HPDE6-E6E7 (cell line): Measurements from ENCODE around the gene RBM15B.
A peak's percentile ranks its signal among the peaks of the same experiment; 100 is the strongest.

Experiments
- DNase-seq: peaks from one replicate; pipeline ENCODE4 v3.0.0; 2011; ENCODE audit warnings: missing footprints; ENCODE audit errors: extremely low spot score

Gene RBM15B

GRCh38 chr3:51392355-51393133, 1.5 kb downstream of the RBM15B start:
- DNase-seq: no peak

- DNase-seq: no peak
Observed at GRCh38 chr3:51393134-51393495, 2.0 kb downstream of the RBM15B start.

GRCh38 chr3:51393564-51393963, 2.5 kb downstream of the RBM15B start:
- no peak for DNase-seq

GRCh38 chr3:51394541-51394940, 3.5 kb downstream of the RBM15B start:
- no peak for DNase-seq

GRCh38 chr3:51395493-51396213, 4.6 kb downstream of the RBM15B start:
- no peak for DNase-seq

- no peak for DNase-seq
Observed at GRCh38 chr3:51396401-51396800, 5.3 kb downstream of the RBM15B start.

GRCh38 chr3:51397392-51397791, 6.3 kb downstream of the RBM15B start:
- no peak for DNase-seq

DNA sequence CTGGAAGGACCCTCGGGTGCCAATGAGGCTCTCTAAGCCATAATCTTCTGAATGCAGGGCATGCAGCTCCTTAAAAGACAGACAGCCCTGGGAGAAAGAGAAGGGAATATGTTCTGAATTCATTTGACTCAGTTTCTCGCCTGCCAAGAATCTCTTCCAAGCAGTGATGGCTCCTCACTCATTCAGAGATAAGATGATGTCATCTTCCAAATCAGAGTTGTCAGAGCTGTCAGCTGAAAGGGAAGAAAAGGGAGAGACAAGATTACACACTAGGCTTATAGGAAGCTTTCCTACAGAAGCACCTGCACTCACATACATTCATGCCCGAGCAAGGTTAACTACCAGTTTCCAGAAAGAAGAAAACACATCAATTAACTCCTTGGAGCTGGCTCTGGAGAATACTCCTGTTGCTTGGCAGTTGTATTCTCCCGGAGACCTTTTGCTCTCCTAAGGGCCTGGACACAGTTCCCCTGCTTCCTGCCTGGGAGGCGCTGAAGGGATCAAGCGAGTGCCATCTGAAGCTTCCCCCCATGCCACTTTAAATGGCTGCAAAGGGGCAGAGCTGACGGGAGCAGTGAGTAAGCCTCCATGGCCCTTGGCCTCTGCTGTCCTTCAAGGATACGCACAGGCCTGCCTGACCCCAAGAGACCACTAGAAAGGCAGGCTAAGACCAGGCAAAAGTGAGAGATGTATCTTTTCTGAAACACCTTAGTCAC, 7.7 kb downstream of the RBM15B start:
- no peak for DNase-seq

GRCh38 chr3:51400166-51400565, 9.1 kb downstream of the RBM15B start:
- no peak for DNase-seq

DNA sequence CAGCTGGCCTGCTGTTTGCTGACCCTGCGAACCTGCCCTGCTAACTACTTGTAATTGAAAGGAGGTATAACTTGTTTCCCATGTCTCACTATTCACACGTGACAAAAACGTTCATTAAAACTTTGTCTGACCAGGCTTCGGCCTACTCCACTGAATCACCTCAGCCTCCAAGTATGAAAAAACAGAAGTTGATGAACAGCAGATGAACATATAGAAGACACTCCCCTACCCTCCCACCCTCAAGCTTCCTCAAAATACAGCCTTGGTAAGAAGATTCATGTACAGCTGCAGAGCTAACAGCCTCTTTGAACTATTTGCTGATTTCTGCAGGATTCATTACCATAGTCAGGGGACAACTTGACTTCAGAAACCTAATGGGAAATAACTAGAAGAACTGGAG, 10.7 kb downstream of the RBM15B start:
- DNase-seq: no peak

DNA sequence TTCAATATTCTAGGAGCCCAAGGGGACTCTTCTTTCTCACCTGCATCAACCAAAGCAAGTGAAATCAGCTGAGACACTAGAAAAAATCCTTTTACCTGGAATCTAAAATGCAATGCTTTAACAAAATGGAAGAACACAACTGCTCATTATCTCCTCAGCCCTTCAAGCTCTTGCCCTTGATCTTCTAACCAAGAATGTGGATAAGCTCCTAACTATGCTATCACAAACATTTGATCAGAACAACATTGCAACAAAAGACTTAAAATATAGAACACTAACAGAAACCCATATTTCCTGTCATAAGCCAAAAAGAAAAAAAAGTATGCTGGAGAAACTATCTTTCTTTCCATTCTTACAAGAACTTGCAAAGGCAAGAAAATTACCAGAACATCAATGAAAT, 12.6 kb downstream of the RBM15B start:
- no peak for DNase-seq

- DNase-seq: no peak
Observed at GRCh38 chr3:51408021-51408420, 16.9 kb downstream of the RBM15B start.

- no peak for DNase-seq
Observed at GRCh38 chr3:51408813-51409212, 17.7 kb downstream of the RBM15B start.

- DNase-seq: no peak
Observed at GRCh38 chr3:51422211-51422610, 31.1 kb downstream of the RBM15B start.

DNA sequence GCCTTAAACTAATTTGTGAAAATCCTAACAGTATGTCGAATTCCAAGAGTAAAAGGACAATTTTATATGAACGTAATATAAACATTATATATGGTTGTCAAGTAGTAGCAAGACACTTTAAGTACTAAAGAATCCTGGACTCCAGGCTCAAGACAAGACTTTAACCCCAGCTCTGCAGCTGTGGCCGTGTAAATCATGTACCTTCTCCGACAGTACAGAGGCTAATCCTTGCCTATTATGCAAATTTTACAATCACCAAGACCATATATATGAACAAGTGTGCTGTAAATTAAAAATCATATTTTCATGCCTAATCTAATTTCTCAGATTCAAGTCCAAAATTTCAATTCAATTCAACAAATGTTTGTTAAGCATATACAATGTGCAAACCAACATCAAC, 35.8 kb downstream of the RBM15B start:
- no peak for DNase-seq

- no peak for DNase-seq
Observed at GRCh38 chr3:51429138-51429537, 38.1 kb downstream of the RBM15B start.

DNA sequence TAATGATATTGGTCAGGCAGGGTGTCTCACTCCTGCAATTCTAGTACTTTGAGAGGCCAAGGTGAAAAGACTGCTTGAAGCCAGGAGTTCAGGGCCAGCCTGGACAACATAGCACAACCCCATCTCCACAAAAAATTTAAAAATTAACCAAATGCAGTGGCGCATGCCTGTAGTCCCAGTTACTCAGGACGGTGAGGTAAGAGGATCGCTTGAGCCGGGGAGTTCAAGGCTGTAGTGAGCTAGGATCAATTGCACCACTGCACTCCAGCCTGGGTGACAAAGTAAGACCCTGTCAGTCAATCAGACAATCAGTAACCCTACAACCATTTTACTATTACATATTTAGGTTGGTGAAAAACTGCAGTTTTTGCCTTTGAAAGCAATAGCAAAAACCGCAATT, 43.0 kb downstream of the RBM15B start:
- no peak for DNase-seq

DNA sequence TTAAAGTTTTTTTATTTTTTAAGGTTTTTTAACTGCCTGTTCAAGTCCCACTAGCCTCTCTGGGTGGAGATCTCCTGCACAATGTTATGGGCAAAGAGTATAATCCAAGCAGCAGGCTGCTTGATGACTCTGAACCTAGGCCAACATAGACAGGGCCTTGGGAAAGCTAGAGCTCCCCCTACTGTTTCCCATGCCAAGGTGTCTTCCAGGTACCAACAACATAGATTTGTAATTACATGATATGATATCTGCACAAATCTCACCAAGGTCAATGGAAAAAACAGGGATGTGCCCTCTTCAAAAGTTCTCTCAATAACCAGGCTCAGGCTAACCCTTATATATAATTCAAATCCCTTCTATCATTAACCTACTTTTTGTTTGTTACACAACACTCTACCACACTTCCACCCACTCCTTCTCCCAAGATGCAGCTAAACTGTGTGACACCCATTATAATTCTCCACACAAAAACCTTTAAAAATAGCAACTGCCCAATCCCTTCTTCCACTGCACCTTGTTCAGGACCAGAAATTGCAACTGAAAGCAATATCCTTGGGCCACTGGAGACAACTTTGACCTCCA, 43.8 kb downstream of the RBM15B start:
- DNase-seq: peak; percentile 2

GRCh38 chr3:51436998-51437639, 46.0 kb downstream of the RBM15B start:
- DNase-seq: no peak

DNA sequence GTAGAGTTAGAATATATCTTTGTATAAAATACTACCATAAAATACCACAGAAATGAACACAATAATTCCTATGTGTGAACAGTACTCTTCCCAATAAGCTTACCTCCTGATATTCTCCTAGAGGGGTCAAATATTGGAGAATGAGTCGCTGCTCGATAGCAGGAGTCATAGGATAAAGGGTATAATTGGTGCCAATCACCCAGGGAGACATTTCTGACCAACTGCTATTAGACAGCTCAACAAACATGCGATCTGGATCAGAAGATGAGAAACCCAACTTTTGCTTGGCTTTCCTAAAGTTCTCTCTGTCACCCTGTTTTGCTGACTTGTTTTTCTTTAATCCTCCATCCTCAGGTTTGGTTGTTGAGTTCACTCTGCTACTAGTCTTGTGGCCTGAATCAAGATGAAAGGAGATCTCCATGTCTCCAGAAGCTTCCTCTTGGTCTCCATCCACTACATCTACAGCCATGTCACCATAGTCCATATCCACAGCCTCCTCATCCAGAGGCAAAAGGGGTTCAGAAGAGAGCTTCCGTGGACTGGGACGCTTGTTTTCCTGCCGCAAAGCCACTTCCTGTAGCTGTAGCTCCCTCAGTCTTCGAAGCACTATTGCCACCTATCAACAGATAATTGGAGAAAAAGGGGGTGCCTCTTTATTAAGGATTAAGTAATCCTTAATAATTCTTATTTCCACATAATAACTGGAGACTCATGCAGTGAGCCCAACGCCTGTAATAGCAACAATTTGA, 50.4 kb downstream of the RBM15B start:
- DNase-seq: no peak
